Activated T-cell treated with anti-CD3 and anti-CD28 coated beads, Interleukin-2, amount 50 U/mL, for 48 hours (primary cell): ENCODE measurements around the gene BIN2.

Experiments used
- DNase-seq, 2 experiments: peaks; one replicate each; pipeline ENCODE4 v3.0.0-alpha.2; 2020

The BIN2 gene

GRCh38 chr12:51253276-51253675 is 70.7 kb downstream of the BIN2 start:
- DNase-seq = no peak

GRCh38 chr12:51247523-51248206 is 76.3 kb downstream of the BIN2 start:
- no peak for DNase-seq

GRCh38 chr12:51246254-51246853 is 77.6 kb downstream of the BIN2 start:
- peak in 1 of 2 experiments; percentile 41 for DNase-seq

- DNase-seq = no peak
Observed at GRCh38 chr12:51245476-51246253, 78.3 kb downstream of the BIN2 start.

GRCh38 chr12:51244269-51244668 is 79.7 kb downstream of the BIN2 start:
- no peak for DNase-seq

- DNase-seq = no peak
Observed at GRCh38 chr12:51242876-51243275, 81.1 kb downstream of the BIN2 start.

DNA sequence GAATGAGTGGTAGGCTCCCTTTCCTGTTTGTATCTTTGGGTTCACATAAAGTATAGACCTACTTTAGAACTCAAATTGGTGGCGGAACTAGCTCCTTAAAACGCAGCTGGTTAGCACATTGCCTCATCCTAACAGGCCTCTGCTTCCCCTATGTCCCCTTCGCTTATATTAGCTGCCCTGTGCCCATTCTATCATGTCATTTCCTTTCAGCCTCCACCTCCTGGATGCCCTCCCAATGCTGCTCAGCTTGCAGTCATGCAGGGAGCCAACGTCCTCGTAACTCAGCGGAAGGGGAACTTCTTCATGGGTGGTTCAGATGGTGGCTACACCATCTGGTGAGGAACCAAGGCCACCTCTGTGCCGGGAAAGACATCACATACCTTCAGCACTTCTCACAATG is 81.9 kb downstream of the BIN2 start:
- DNase-seq = peak in 1 of 2 experiments; percentile 20

GRCh38 chr12:51240971-51241370 is 83.0 kb downstream of the BIN2 start:
- no peak for DNase-seq

DNA sequence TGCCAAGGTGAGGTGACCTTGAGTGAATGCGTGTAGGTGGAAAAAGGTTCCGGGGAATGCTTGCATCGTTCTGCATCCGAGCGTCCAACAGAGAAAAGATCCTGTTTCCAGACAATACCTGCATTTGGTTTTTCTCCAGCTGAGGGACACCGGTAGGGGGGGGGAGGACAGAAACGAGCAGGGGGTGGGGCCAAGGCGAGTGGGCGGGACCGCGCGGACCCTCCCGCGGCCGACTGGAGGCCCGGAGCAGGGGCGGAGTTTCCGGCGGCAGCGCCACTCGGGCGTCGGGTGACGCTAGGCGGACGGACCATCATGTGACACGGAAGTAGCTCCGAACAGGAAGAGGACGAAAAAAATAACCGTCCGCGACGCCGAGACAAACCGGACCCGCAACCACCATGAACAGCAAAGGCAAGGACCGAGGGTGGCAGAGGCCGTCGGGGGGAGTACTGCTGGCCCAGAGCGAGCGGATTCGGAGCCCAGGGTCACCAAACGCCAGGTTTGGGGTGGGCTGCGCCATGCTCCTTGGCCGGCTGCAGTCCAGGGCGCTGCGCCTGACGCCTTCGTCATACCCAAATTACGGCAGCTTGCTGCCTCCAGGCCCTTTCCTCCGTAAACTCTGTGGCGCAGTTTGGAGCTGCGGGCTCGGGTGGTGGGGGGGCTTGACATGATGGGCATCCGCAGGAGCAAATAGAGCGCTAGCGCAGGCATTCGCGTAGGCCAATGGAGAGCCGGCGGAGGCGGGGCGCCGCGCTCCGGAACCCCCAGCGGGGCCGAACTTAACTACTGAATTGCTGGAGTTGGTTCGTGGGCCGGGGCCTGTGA is 85.3 kb downstream of the BIN2 start, which contains the start of gene DAZAP2:
DAZAP2 (plus strand) TSS at position 317 of the 825 bp plus-strand sequence; CDS start at position 399, 82 bp downstream.
- DNase-seq = peak; percentile 92 to 96

- DNase-seq = no peak
Observed at GRCh38 chr12:51238037-51238509, 85.9 kb downstream of the BIN2 start.

- no peak for DNase-seq
Observed at GRCh38 chr12:51234530-51234929, 89.4 kb downstream of the BIN2 start.

DNA sequence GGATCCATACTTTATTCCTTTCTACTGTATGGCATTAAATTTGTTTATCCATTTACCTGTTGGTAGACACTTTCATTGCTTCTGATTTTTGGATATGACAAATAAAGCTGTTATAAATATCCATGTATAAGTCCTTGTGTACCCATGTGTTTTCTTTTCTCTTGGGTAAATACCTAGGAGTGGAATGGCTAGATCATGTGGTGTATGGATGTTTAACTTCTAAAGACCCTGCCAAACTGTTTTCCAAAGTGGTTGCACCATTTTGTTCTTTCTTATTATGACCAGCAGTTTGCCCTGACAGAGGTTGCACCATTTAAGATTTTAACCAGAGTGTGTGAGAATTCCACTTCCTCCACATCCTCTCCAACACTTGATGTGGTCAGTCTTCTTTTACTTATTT is 91.3 kb downstream of the BIN2 start:
- DNase-seq = no peak
